Pancreas (tissue), 10 donors: ENCODE results near the gene SESN2. TPM values are rescaled to one million over a fixed set of nuclear protein-coding genes. Genes with fewer than 3 reads are reported as not detected.

ENCODE experiments used
- ATAC-seq, 4 donors: fragments of 200-7000 bp; cut with Tn5 transposase; one replicate each; pipeline versions ENCODE4 v1.8.0 to v1.9.1; 2020; ENCODE audit warnings: mild to moderate bottlenecking in 4 of 4, moderate library complexity in 4 of 4
- DNase-seq, 6 donors: peaks; one replicate each; pipeline ENCODE4 v3.0.0-alpha.2; 2020
- FAIRE-seq: peaks from 2 replicates; lab custom pipeline; 2012; peaks lifted over from hg19 to GRCh38; lab: Jason Lieb, UNC
- H3K27ac ChIP-seq, 4 donors: fragments of 200-600 bp; sonication (generic); 1 replicate in 3 of 4; 2 replicates in 1 of 4; pipeline versions ENCODE4 v1.5.0 to v1.8.0; 2020
- H3K27me3 ChIP-seq, 4 donors: fragments of 200-600 bp; one replicate each; pipeline ENCODE4 v1.8.0; 2021
- H3K36me3 ChIP-seq, 3 donors: fragments of 200-600 bp; sonication (generic) in 1 of 3; one replicate each; pipeline versions ENCODE4 v1.5.0 to v1.8.0; 2020 to 2021
- H3K4me1 ChIP-seq, 3 donors: fragments of 200-600 bp; one replicate each; pipeline ENCODE4 v1.8.0; 2021
- H3K4me3 ChIP-seq, 4 donors: fragments of 200-600 bp; sonication (generic) in 2 of 4; one replicate each; pipeline versions ENCODE4 v1.5.0 to v1.8.0; 2020 to 2021
- H3K9me3 ChIP-seq, 4 donors: fragments of 200-600 bp; one replicate each; pipeline ENCODE4 v1.8.0; 2021
- CTCF ChIP-seq, 4 donors: fragments of 200-600 bp; sonication (generic) in 3 of 4; IDR thresholded peaks; one replicate each; pipeline versions ENCODE4 v1.5.0 to v1.8.0; 2021; ENCODE audit warnings: antibody characterized with exemption in 4 of 4
- WGBS, 2 donors: extraction: QIAGEN DNeasy Blood & Tissue Kit; methylation state at CpG; one replicate each; pipeline ENCODE4 v1.1.7; 2013; 5-methylcytosine and 5-hydroxymethylcytosine counted together
- intact Hi-C, 3 donors: fragments of 100-400 bp; cut with DNase I; formaldehyde crosslinking; loops; one replicate each; pipeline versions ENCODE4 v1.11.1 to v1.14.2; 2022
- polyA plus RNA-seq, 2 donors: library from polyadenylated mRNA; stranded (reverse); fragments of 200-250 nt; gene quantifications; one replicate each; pipeline ENCODE4 v1.2.3, GENCODE V29; 2013
- total RNA-seq, 6 donors: library from RNA; stranded (reverse); fragmentation: NEBNext Ultra II Directional in 4 of 6; extraction: Animal tissue kit (Norgen Biotek cat#: 25700) in 4 of 6; gene quantifications; one replicate each; pipeline versions ENCODE4 v1.2.1 to v1.2.4, GENCODE V29; 2021 to 2023
- donor health status: healthy with polysubstance abuse.
- donor health status: DM: no; HTN: no; CAD: no; lungs with moderate emphysema.
- donor health status: DM: no; HTN: no; CAD: no.
- donor health status: control.
- donor health status: control.
- donor health status: Bipolar disorder and iron deficiency.
- donor health status: DM: yes; HTN: yes; CAD: no.
- donor health status: DM: no; HTN: no; CAD: no.
- donor health status: DM: no; HTN: no; CAD: no.
- donor health status: DM: yes; HTN: yes; CAD: no.

The SESN2 gene
- total and polyA plus RNA-seq, 8 donors: 4.0 to 38.3 (median 7.3) TPM

GRCh38 chr1:28272215-28272852, 13.0 kb downstream of the SESN2 start:
- no peak for TF ChIP-seq CTCF (IDR thresholded peaks at IDR 0.05)
- no peak for ATAC-seq
- Histone ChIP-seq H3K27ac (no peak overlapping the region), H3K4me3 (no peak overlapping the region), H3K4me1 (no peaks in the 10 kb centered on the region), H3K36me3 (peaks cover 0 to 36% (median 23%) of the 10 kb centered on the region in 3 donors), H3K9me3 (no peaks in the 10 kb centered on the region), H3K27me3 (no peaks in the 10 kb centered on the region)
- no peak for DNase-seq
- intact Hi-C loops: no loop called here
- FAIRE-seq: no peak
- WGBS, 2 donors: 92 to 93% methylated on average over 19 to 20 of the region's 20 CpGs

GRCh38 chr1:28273216-28273860, 14.0 kb downstream of the SESN2 start:
- no peak for TF ChIP-seq CTCF (IDR thresholded peaks at IDR 0.05)
- 88 to 90% methylated on average over 17 of the region's 17 CpGs for WGBS, 2 donors
- ATAC-seq: no peak
- Histone ChIP-seq H3K9me3 (no peaks in the 10 kb centered on the region), H3K4me3 (no peak overlapping the region), H3K36me3 (peaks cover 0 to 46% (median 27%) of the 10 kb centered on the region in 3 donors), H3K4me1 (no peaks in the 10 kb centered on the region), H3K27ac (no peak overlapping the region), H3K27me3 (no peaks in the 10 kb centered on the region)
- no peak for FAIRE-seq
- intact Hi-C loops: no loop called here
- DNase-seq: no peak

- no peak overlapping the region for H3K4me3 ChIP-seq
- DNase-seq (no peak), ATAC-seq (no peak), FAIRE-seq (no peak)
- H3K9me3 ChIP-seq: no peaks in the 10 kb centered on the region
- 85 to 90% methylated on average over 5 of the region's 5 CpGs for WGBS, 2 donors
- no peak overlapping the region for H3K27ac ChIP-seq
- peaks cover 0 to 66% (median 25%) of the 10 kb centered on the region in 3 donors for H3K36me3 ChIP-seq
- no peak for TF ChIP-seq CTCF (IDR thresholded peaks at IDR 0.05)
- intact Hi-C loops: no loop called here
- H3K4me1 ChIP-seq: no peaks in the 10 kb centered on the region
- H3K27me3 ChIP-seq: no peaks in the 10 kb centered on the region
Observed at GRCh38 chr1:28278763-28279162, 19.4 kb downstream of the SESN2 start.

GRCh38 chr1:28279721-28280120, 20.4 kb downstream of the SESN2 start:
- peaks cover 0 to 56% (median 19%) of the 10 kb centered on the region in 3 donors for H3K36me3 ChIP-seq
- no peaks in the 10 kb centered on the region for H3K4me1 ChIP-seq
- no peak overlapping the region for H3K4me3 ChIP-seq
- H3K9me3 ChIP-seq: no peaks in the 10 kb centered on the region
- no peak for DNase-seq
- ATAC-seq: no peak
- H3K27me3 ChIP-seq: no peaks in the 10 kb centered on the region
- TF ChIP-seq CTCF (IDR thresholded peaks at IDR 0.05): no peak
- H3K27ac ChIP-seq: no peak overlapping the region
- intact Hi-C loops: no loop called here
- 90% methylated on average over 7 of the region's 7 CpGs for WGBS, 2 donors
- no peak for FAIRE-seq

- TF ChIP-seq CTCF (IDR thresholded peaks at IDR 0.05): no peak
- no peak overlapping the region for H3K4me3 ChIP-seq
- H3K9me3 ChIP-seq: no peaks in the 10 kb centered on the region
- 93 to 95% methylated on average over 6 to 8 of the region's 8 CpGs for WGBS, 2 donors
- intact Hi-C loops: no loop called here
- no peak for FAIRE-seq
- H3K36me3 ChIP-seq: peaks cover 0 to 49% (median 17%) of the 10 kb centered on the region in 3 donors
- no peak overlapping the region for H3K27ac ChIP-seq
- ATAC-seq: peak in 2 of 4 donors; percentile 8 to 25
- DNase-seq: no peak
- no peaks in the 10 kb centered on the region for H3K27me3 ChIP-seq
- no peaks in the 10 kb centered on the region for H3K4me1 ChIP-seq
Observed at GRCh38 chr1:28280501-28280900, 21.2 kb downstream of the SESN2 start.
